ENCODE results near the gene PAX5. TPM values are rescaled to one million over a fixed set of nuclear protein-coding genes. Genes with fewer than 3 reads are reported as not detected.

Gene PAX5
- total RNA-seq, 1 donor from 2014 or later: 0.06 TPM

- DNase-seq (ENCODE audit: low spot score): peak; percentile 45
Observed at GRCh38 chr9:36935768-36936497, 98.1 kb downstream of the PAX5 start.

- no peak for DNase-seq (ENCODE audit: low spot score)
Observed at GRCh38 chr9:36935332-36935731, 98.7 kb downstream of the PAX5 start.

- peak; percentile 49 for DNase-seq (ENCODE audit: low spot score)
Observed at GRCh38 chr9:36934478-36935065, 99.5 kb downstream of the PAX5 start.

GRCh38 chr9:36933676-36934215 is 100.3 kb downstream of the PAX5 start:
- DNase-seq (ENCODE audit: low spot score): peak; percentile 53

- no peak for DNase-seq (ENCODE audit: low spot score)
Observed at GRCh38 chr9:36932198-36932597, 101.9 kb downstream of the PAX5 start.

GRCh38 chr9:36930941-36931340 is 103.1 kb downstream of the PAX5 start:
- DNase-seq (ENCODE audit: low spot score): peak; percentile 88

- DNase-seq (ENCODE audit: low spot score): peak; percentile 24
Observed at GRCh38 chr9:36929350-36929675, 104.8 kb downstream of the PAX5 start.

- DNase-seq (ENCODE audit: low spot score): no peak
Observed at GRCh38 chr9:36928670-36929349, 105.3 kb downstream of the PAX5 start.

GRCh38 chr9:36928210-36928609 is 105.9 kb downstream of the PAX5 start:
- DNase-seq (ENCODE audit: low spot score): no peak

GRCh38 chr9:36924757-36925432 is 109.2 kb downstream of the PAX5 start:
- DNase-seq (ENCODE audit: low spot score): no peak

GRCh38 chr9:36924071-36924470 is 110.0 kb downstream of the PAX5 start:
- DNase-seq (ENCODE audit: low spot score): no peak

- DNase-seq (ENCODE audit: low spot score): no peak
Observed at GRCh38 chr9:36923025-36923625, 110.9 kb downstream of the PAX5 start.

- DNase-seq (ENCODE audit: low spot score): no peak
Observed at GRCh38 chr9:36922548-36922947, 111.5 kb downstream of the PAX5 start.

GRCh38 chr9:36914212-36914577 is 119.9 kb downstream of the PAX5 start:
- DNase-seq (ENCODE audit: low spot score): no peak

- no peak for DNase-seq (ENCODE audit: low spot score)
Observed at GRCh38 chr9:36913393-36914211, 120.5 kb downstream of the PAX5 start.

- no peak for DNase-seq (ENCODE audit: low spot score)
Observed at GRCh38 chr9:36912620-36913019, 121.4 kb downstream of the PAX5 start.

GRCh38 chr9:36911601-36912412 is 122.3 kb downstream of the PAX5 start:
- peak; percentile 75 for DNase-seq (ENCODE audit: low spot score)

- DNase-seq (ENCODE audit: low spot score): peak; percentile 37
Observed at GRCh38 chr9:36911037-36911436, 123.0 kb downstream of the PAX5 start.

GRCh38 chr9:36906492-36906891 is 127.6 kb downstream of the PAX5 start:
- peak; percentile 51 for DNase-seq (ENCODE audit: low spot score)

Data from mesenteric fat pad (tissue), 1 donor.